ENCODE data around the gene UTY. TPM values are rescaled to one million over a fixed set of nuclear protein-coding genes. Genes with fewer than 3 reads are reported as not detected.

UTY gene
- total RNA-seq, 1 experiment from 2014 or later = not detected

GRCh38 chrY:13250421-13250820, 229.4 kb downstream of the UTY start:
- H3K9ac ChIP-seq (ENCODE audit: low read length) = no peak overlapping the region
- H3K4me2 ChIP-seq (ENCODE audit: low read length) = no peak overlapping the region
- H2AFZ ChIP-seq (ENCODE audit: low read length) = no peak overlapping the region
- no TSS peak for BruUV-seq (replicated peaks)
- POLR2A ChIA-PET (ENCODE audit: unreplicated experiment) = no interaction called here
- ATAC-seq (no peak), DNase-seq (no peak)
- no peaks in the 10 kb centered on the region for H3K36me3 ChIP-seq (ENCODE audit: low read depth, low read length)
- no peak overlapping the region for H3K27ac ChIP-seq (ENCODE audit: low read length)
- no peaks in the 10 kb centered on the region for H4K20me1 ChIP-seq (ENCODE audit: low read length)
- H3K4me3 ChIP-seq (ENCODE audit: low read length) = no peak overlapping the region
- no peaks in the 10 kb centered on the region for H3K9me3 ChIP-seq (ENCODE audit: low read length)
- CTCF ChIA-PET = no interaction called here
- intact Hi-C loops (cut with micrococcal nuclease) = no loop called here
- H3F3A ChIP-seq (ENCODE audit: low read length, unreplicated experiment) = no peaks in the 10 kb centered on the region
- no peaks in the 10 kb centered on the region for H3K9me2 ChIP-seq (replicated peaks; ENCODE audit: low read length)
- no peaks in the 10 kb centered on the region for H3K4me1 ChIP-seq (ENCODE audit: insufficient read depth, low read length)
- no peaks in the 10 kb centered on the region for H3K27me3 ChIP-seq (ENCODE audit: low read length)
- no peaks in the 10 kb centered on the region for H3K79me2 ChIP-seq (ENCODE audit: low read length)
- TF ChIP-seq EZH2phosphoT487 (IDR thresholded peaks at IDR 0.05; ENCODE audit: borderline replicate concordance, low read length) = no peak
- TF ChIP-seq EZH2 (IDR thresholded peaks at IDR 0.05; ENCODE audit: low read length, unreplicated experiment) = no peak
- no peak for TF ChIP-seq CTCF (conservative IDR thresholded peaks at IDR 0.05; ENCODE audit: low read depth, low read length)

GRCh38 chrY:13243716-13244115, 236.1 kb downstream of the UTY start:
- H3F3A ChIP-seq (ENCODE audit: low read length, unreplicated experiment) = no peaks in the 10 kb centered on the region

GRCh38 chrY:13233901-13234300, 245.9 kb downstream of the UTY start:
- intact Hi-C loops (cut with micrococcal nuclease) = no loop called here
- CTCF ChIA-PET = no interaction called here
- no peaks in the 10 kb centered on the region for H3K36me3 ChIP-seq (ENCODE audit: low read depth, low read length)
- BruUV-seq (replicated peaks) = no TSS peak
- H3K27ac ChIP-seq (ENCODE audit: low read length) = no peak overlapping the region
- no peak overlapping the region for H3K4me2 ChIP-seq (ENCODE audit: low read length)
- no peaks in the 10 kb centered on the region for H3K9me3 ChIP-seq (ENCODE audit: low read length)
- H2AFZ ChIP-seq (ENCODE audit: low read length) = no peak overlapping the region
- DNase-seq (no peak), ATAC-seq (no peak)
- POLR2A ChIA-PET (ENCODE audit: unreplicated experiment) = no interaction called here
- no peaks in the 10 kb centered on the region for H3K79me2 ChIP-seq (ENCODE audit: low read length)
- no peaks in the 10 kb centered on the region for H4K20me1 ChIP-seq (ENCODE audit: low read length)
- H3K9me2 ChIP-seq (replicated peaks; ENCODE audit: low read length) = no peaks in the 10 kb centered on the region
- no peak for TF ChIP-seq CTCF (conservative IDR thresholded peaks at IDR 0.05; ENCODE audit: low read depth, low read length)
- TF ChIP-seq EZH2 (IDR thresholded peaks at IDR 0.05; ENCODE audit: low read length, unreplicated experiment) = no peak
- H3F3A ChIP-seq (ENCODE audit: low read length, unreplicated experiment) = no peaks in the 10 kb centered on the region
- no peak overlapping the region for H3K9ac ChIP-seq (ENCODE audit: low read length)
- H3K4me1 ChIP-seq (ENCODE audit: insufficient read depth, low read length) = no peaks in the 10 kb centered on the region
- no peak overlapping the region for H3K4me3 ChIP-seq (ENCODE audit: low read length)
- H3K27me3 ChIP-seq (ENCODE audit: low read length) = no peaks in the 10 kb centered on the region

More at GRCh38 chrY:13243716-13244115, 236.1 kb downstream of the UTY start:
- H3K9me3 ChIP-seq (ENCODE audit: low read length) = no peaks in the 10 kb centered on the region
- ATAC-seq = no peak
- ChIA-PET POLR2A (ENCODE audit: unreplicated experiment) (no interaction called here), CTCF (no interaction called here)
- H3K9ac ChIP-seq (ENCODE audit: low read length) = no peak overlapping the region
- no peak overlapping the region for H3K4me3 ChIP-seq (ENCODE audit: low read length)
- no peak for TF ChIP-seq CTCF (conservative IDR thresholded peaks at IDR 0.05; ENCODE audit: low read depth, low read length)
- TF ChIP-seq EZH2phosphoT487 (IDR thresholded peaks at IDR 0.05; ENCODE audit: borderline replicate concordance, low read length) = no peak
- no peak for TF ChIP-seq EZH2 (IDR thresholded peaks at IDR 0.05; ENCODE audit: low read length, unreplicated experiment)
- no peaks in the 10 kb centered on the region for H3K79me2 ChIP-seq (ENCODE audit: low read length)
- no peaks in the 10 kb centered on the region for H3K9me2 ChIP-seq (replicated peaks; ENCODE audit: low read length)
- H3K36me3 ChIP-seq (ENCODE audit: low read depth, low read length) = no peaks in the 10 kb centered on the region
- H3K27ac ChIP-seq (ENCODE audit: low read length) = no peak overlapping the region
- no peaks in the 10 kb centered on the region for H4K20me1 ChIP-seq (ENCODE audit: low read length)
- no peak for DNase-seq
- H2AFZ ChIP-seq (ENCODE audit: low read length) = no peak overlapping the region
- intact Hi-C loops (cut with micrococcal nuclease) = no loop called here
- H3K4me1 ChIP-seq (ENCODE audit: insufficient read depth, low read length) = no peaks in the 10 kb centered on the region
- BruUV-seq (replicated peaks) = no TSS peak
- no peak overlapping the region for H3K4me2 ChIP-seq (ENCODE audit: low read length)
- H3K27me3 ChIP-seq (ENCODE audit: low read length) = no peaks in the 10 kb centered on the region

Data from PC-3 (cell line).